ENCODE data around the gene VAPA. TPM values are rescaled to one million over a fixed set of nuclear protein-coding genes. Genes with fewer than 3 reads are reported as not detected.

VAPA gene
- total and polyA plus RNA-seq, 10 of the 15 experiments (the other 5 are each of a cell fraction or from before 2014, with no cell fraction given) = 70.9 to 252 (median 166) TPM

DNA sequence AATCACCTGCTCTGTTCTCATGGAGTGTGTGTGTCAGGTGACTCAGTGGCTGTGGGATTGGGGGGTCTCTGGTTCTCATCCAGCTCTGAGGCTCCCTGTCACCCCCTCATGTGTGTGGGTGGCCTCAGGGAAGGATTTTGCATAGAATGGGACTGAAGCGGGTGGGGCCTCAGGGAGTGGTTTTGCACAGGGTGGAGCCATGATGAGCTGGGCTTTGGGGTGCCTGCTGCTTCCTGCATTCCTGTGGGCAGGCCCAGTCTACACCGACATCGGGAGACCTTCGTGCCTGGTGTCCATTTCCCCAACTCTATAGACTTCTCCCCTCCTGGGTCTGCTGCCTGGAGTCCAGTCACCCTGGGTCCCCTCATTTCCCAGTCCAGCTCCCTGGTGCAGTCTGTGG is 59.7 kb downstream of the VAPA start:
- no peak overlapping the region for H3K4me3 ChIP-seq
- no peak for DNase-seq (ENCODE audit: low read depth, low spot score)
- no peaks in the 10 kb centered on the region for H3K4me1 ChIP-seq (ENCODE audit: control insufficient read depth, insufficient read depth, low read length)
- WGBS (ENCODE audit: insufficient coverage, insufficient replicate concordance, low lambda C conversion rate, missing lambda C conversion rate) = 89% methylated on average over 4 of the region's 4 CpGs
- TF ChIP-seq, protein P1, sequence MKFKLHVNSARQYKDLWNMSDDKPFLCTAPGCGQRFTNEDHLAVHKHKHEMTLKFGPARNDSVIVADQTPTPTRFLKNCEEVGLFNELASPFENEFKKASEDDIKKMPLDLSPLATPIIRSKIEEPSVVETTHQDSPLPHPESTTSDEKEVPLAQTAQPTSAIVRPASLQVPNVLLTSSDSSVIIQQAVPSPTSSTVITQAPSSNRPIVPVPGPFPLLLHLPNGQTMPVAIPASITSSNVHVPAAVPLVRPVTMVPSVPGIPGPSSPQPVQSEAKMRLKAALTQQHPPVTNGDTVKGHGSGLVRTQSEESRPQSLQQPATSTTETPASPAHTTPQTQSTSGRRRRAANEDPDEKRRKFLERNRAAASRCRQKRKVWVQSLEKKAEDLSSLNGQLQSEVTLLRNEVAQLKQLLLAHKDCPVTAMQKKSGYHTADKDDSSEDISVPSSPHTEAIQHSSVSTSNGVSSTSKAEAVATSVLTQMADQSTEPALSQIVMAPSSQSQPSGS (IDR thresholded peaks at IDR 0.05; ENCODE audit: low read length) = no peak
- no peak for TF ChIP-seq SMC3 (IDR thresholded peaks at IDR 0.05; ENCODE audit: borderline replicate concordance, low read length)
- TF ChIP-seq ZNF24 (IDR thresholded peaks at IDR 0.05) = no peak
- H3K79me2 ChIP-seq (ENCODE audit: control insufficient read depth, insufficient read depth, low read length) = no peaks in the 10 kb centered on the region
- FAIRE-seq = no peak
- H3K27me3 ChIP-seq (replicated peaks in 1 of 2; ENCODE audit: control insufficient read depth in 2 of 2, insufficient read depth in 2 of 2, low read length in 1 of 2) = no peaks in the 10 kb centered on the region; a peak in 2 of 4 replicates
- intact Hi-C loops (cut with micrococcal nuclease; ENCODE audit: unreplicated experiment) = no loop called here
- ChIA-PET CTCF (interaction anchor here (0.6 to 8.0 kb wide), 4 partner anchors 517 to 556 kb away, joined by 3 to 109 read pairs (median 11); no protein-coding TSS in a partner anchor), SMC1A (ENCODE audit: uncharacterized antibody, unreplicated experiment) (interaction anchor here (1.2 to 5.5 kb wide), 3 partner anchors 17 to 545 kb away, joined by 3 to 76 read pairs (median 3); no protein-coding TSS in a partner anchor), RAD21 (ENCODE audit: unreplicated experiment) (interaction anchor here (3.9 to 5.8 kb wide), 2 partner anchors 545 to 1181 kb away, joined by 15 to 53 read pairs; no protein-coding TSS in a partner anchor), POLR2A (interaction anchor here (0.6 to 0.8 kb wide), 2 partner anchors 597 to 1181 kb away, joined by 3 read pairs; no protein-coding TSS in a partner anchor)
- in situ Hi-C loops (cut with MboI) = loop anchor here (5.0 kb wide), 2 partner anchors 549 to 1179 kb away; no protein-coding TSS in a partner anchor
- H3K9me3 ChIP-seq (replicated peaks; ENCODE audit: control insufficient read depth, insufficient read depth, low read length) = no peaks in the 10 kb centered on the region; the same call in 2 of the 3 replicates
- no peak overlapping the region for H3K4me2 ChIP-seq (ENCODE audit: control insufficient read depth, insufficient read depth)
- no peak overlapping the region for H2AFZ ChIP-seq (ENCODE audit: control insufficient read depth, low read depth, low read length)
- H4K20me1 ChIP-seq (ENCODE audit: control insufficient read depth, insufficient read depth) = no peaks in the 10 kb centered on the region
- no peak overlapping the region for H3K27ac ChIP-seq (ENCODE audit: control insufficient read depth, insufficient read depth)
- BruUV-seq (replicated peaks) = no TSS peak
- ATAC-seq = no peak
- no peaks in the 10 kb centered on the region for H3K36me3 ChIP-seq (ENCODE audit: control insufficient read depth in 2 of 2, insufficient read depth in 2 of 2, low read length in 1 of 2)
- no peak overlapping the region for H3K9ac ChIP-seq (ENCODE audit: control insufficient read depth, insufficient read depth, low read length)

DNA sequence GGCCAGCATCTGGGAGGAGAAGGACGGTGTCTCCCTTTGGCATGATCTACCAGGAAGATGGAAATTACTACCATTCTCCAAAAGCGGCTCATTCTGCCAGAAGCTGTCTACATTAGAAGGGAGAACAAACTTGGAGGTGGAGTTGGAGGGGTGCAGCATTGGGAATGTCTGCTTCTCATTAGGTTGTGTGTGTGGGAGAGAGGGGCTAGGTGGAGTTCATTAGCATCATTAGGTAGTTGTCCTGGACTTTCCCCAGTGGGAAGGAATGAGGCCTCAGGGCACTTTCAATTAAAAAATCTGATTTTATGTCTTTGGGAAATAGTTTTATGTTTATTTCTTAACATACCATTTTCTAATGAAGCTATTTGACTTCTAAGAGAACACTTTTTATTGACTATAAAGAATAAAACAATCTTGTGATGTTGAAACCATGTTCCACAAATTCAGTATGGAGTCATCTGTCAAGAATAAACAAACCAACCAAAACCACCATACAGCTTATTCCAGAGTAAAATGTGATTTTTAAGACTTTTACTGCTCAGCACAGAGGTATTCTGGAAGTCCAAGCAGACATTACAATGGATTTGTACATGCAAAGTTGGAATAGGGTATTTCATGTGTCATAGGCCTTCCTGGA is 60.6 kb downstream of the VAPA start:
- no peaks in the 10 kb centered on the region; the same call in 2 of the 3 replicates for H3K9me3 ChIP-seq (replicated peaks; ENCODE audit: control insufficient read depth, insufficient read depth, low read length)
- H4K20me1 ChIP-seq (ENCODE audit: control insufficient read depth, insufficient read depth) = no peaks in the 10 kb centered on the region
- no peaks in the 10 kb centered on the region for H3K36me3 ChIP-seq (ENCODE audit: control insufficient read depth in 2 of 2, insufficient read depth in 2 of 2, low read length in 1 of 2)
- no peaks in the 10 kb centered on the region for H3K79me2 ChIP-seq (ENCODE audit: control insufficient read depth, insufficient read depth, low read length)
- CTCF ChIA-PET = interaction anchor here (1.3 to 8.0 kb wide), 2 partner anchors 13 to 544 kb away, joined by 3 to 109 read pairs; no protein-coding TSS in a partner anchor
- 40% methylated on average over 2 of the region's 2 CpGs for WGBS (ENCODE audit: insufficient coverage, insufficient replicate concordance, low lambda C conversion rate, missing lambda C conversion rate)
- H3K27me3 ChIP-seq (replicated peaks in 1 of 2; ENCODE audit: control insufficient read depth in 2 of 2, insufficient read depth in 2 of 2, low read length in 1 of 2) = no peaks in the 10 kb centered on the region; a peak in 1 of 4 replicates
- no peak overlapping the region for H3K9ac ChIP-seq (ENCODE audit: control insufficient read depth, insufficient read depth, low read length)
- no peaks in the 10 kb centered on the region for H3K4me1 ChIP-seq (ENCODE audit: control insufficient read depth, insufficient read depth, low read length)
- H2AFZ ChIP-seq (ENCODE audit: control insufficient read depth, low read depth, low read length) = no peak overlapping the region
- no TSS peak for BruUV-seq (replicated peaks)
- H3K4me3 ChIP-seq = no peak overlapping the region
- ATAC-seq (no peak), DNase-seq (ENCODE audit: low read depth, low spot score) (no peak), FAIRE-seq (no peak)
- intact Hi-C loops (cut with micrococcal nuclease; ENCODE audit: unreplicated experiment) (no loop called here), in situ Hi-C loops (cut with MboI) (loop anchor here (5.0 kb wide), 2 partner anchors 548 to 1178 kb away; no protein-coding TSS in a partner anchor)
- RAD21 ChIA-PET (ENCODE audit: unreplicated experiment) = interaction anchor here (0.7 to 5.8 kb wide), 3 partner anchors 509 to 1180 kb away, joined by 3 to 53 read pairs (median 15); no protein-coding TSS in a partner anchor
- H3K4me2 ChIP-seq (ENCODE audit: control insufficient read depth, insufficient read depth) = no peak overlapping the region
- POLR2A ChIA-PET = no interaction called here
- SMC1A ChIA-PET (ENCODE audit: uncharacterized antibody, unreplicated experiment) = interaction anchor here (1.2 to 5.5 kb wide), 3 partner anchors 16 to 544 kb away, joined by 3 to 76 read pairs (median 3); no protein-coding TSS in a partner anchor
- no peak overlapping the region for H3K27ac ChIP-seq (ENCODE audit: control insufficient read depth, insufficient read depth)
- TF ChIP-seq WRNIP1 (IDR thresholded peaks at IDR 0.05; ENCODE audit: borderline replicate concordance, low read depth, low read length) (no peak), ZNF207 (IDR thresholded peaks at IDR 0.05; ENCODE audit: borderline replicate concordance) (no peak), CBX5 (IDR thresholded peaks at IDR 0.05; ENCODE audit: low read depth) (no peak), CHD2 (IDR thresholded peaks at IDR 0.05; ENCODE audit: borderline replicate concordance, low read depth, low read length) (no peak), IRF4 (IDR thresholded peaks at IDR 0.05; ENCODE audit: low read depth, low read length) (no peak), JUND (IDR thresholded peaks at IDR 0.05; ENCODE audit: low read depth, low read length) (no peak), POLR2AphosphoS2 (IDR thresholded peaks at IDR 0.05; ENCODE audit: low read depth, low read length) (no peak), NFIC (IDR thresholded peaks at IDR 0.05; ENCODE audit: low read depth, low read length) (no peak)
- TF ChIP-seq, protein P2, sequence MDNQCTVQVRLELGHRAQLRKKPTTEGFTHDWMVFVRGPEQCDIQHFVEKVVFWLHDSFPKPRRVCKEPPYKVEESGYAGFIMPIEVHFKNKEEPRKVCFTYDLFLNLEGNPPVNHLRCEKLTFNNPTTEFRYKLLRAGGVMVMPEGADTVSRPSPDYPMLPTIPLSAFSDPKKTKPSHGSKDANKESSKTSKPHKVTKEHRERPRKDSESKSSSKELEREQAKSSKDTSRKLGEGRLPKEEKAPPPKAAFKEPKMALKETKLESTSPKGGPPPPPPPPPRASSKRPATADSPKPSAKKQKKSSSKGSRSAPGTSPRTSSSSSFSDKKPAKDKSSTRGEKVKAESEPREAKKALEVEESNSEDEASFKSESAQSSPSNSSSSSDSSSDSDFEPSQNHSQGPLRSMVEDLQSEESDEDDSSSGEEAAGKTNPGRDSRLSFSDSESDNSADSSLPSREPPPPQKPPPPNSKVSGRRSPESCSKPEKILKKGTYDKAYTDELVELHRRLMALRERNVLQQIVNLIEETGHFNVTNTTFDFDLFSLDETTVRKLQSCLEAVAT (IDR thresholded peaks at IDR 0.05) = no peak

Measured in GM12878 (cell line).